ENCODE results near the gene MILR1.

GRCh38 chr17:64458756-64459155 lies 9.8 kb downstream of the MILR1 start:
- TF ChIP-seq CTCF (IDR thresholded peaks at IDR 0.05) (no peak), ZFX (IDR thresholded peaks at IDR 0.05; ENCODE audit: borderline replicate concordance) (no peak)
